GM18861 (cell line): ENCODE results near the gene ZDHHC3.
"Not testable (repeated sequence)": the region's sequence is repeated elsewhere in the genome, so short reads cannot be mapped to it uniquely, and the experiment has no call there.

Source experiments
- ATAC-seq: cut with Tn5 transposase; IDR thresholded peaks from one replicate; pipeline ENCODE4 v1.9.1; 2021; ENCODE audit not compliant: unreplicated experiment

Gene ZDHHC3

GRCh38 chr3:44996556-44996969, 20.6 kb upstream of the ZDHHC3 start:
- ATAC-seq: peak; percentile 46

GRCh38 chr3:44995142-44995770, 19.3 kb upstream of the ZDHHC3 start:
- ATAC-seq: no peak

- ATAC-seq: no peak
Observed at GRCh38 chr3:44993471-44994205, 17.7 kb upstream of the ZDHHC3 start.

GRCh38 chr3:44992555-44993470, 16.8 kb upstream of the ZDHHC3 start:
- ATAC-seq: no peak

- ATAC-seq: no peak
Observed at GRCh38 chr3:44991326-44991725, 15.4 kb upstream of the ZDHHC3 start.

- ATAC-seq: no peak
Observed at GRCh38 chr3:44989636-44990373, 13.8 kb upstream of the ZDHHC3 start.

- no peak for ATAC-seq
Observed at GRCh38 chr3:44989141-44989540, 13.2 kb upstream of the ZDHHC3 start.

- no peak for ATAC-seq
Observed at GRCh38 chr3:44988073-44988472, 12.1 kb upstream of the ZDHHC3 start.

- no peak for ATAC-seq
Observed at GRCh38 chr3:44987332-44987731, 11.4 kb upstream of the ZDHHC3 start.

- ATAC-seq: not testable (repeated sequence)
Observed at GRCh38 chr3:44986330-44986729, 10.4 kb upstream of the ZDHHC3 start.

GRCh38 chr3:44984335-44984734, 8.4 kb upstream of the ZDHHC3 start:
- ATAC-seq: no peak

GRCh38 chr3:44983484-44983941, 7.5 kb upstream of the ZDHHC3 start:
- ATAC-seq: no peak

GRCh38 chr3:44982817-44983216, 6.8 kb upstream of the ZDHHC3 start:
- no peak for ATAC-seq

GRCh38 chr3:44981751-44982150, 5.8 kb upstream of the ZDHHC3 start:
- no peak for ATAC-seq

- no peak for ATAC-seq
Observed at GRCh38 chr3:44981220-44981619, 5.2 kb upstream of the ZDHHC3 start.

- no peak for ATAC-seq
Observed at GRCh38 chr3:44974416-44974815, 1.6 kb downstream of the ZDHHC3 start.

- ATAC-seq: no peak
Observed at GRCh38 chr3:44970926-44971490, 5.0 kb downstream of the ZDHHC3 start.

- no peak for ATAC-seq
Observed at GRCh38 chr3:44969828-44970179, 6.2 kb downstream of the ZDHHC3 start.

GRCh38 chr3:44969154-44969827, 6.7 kb downstream of the ZDHHC3 start:
- no peak for ATAC-seq

- ATAC-seq: no peak
Observed at GRCh38 chr3:44968447-44968858, 7.5 kb downstream of the ZDHHC3 start.
